HG03159 (cell line): ENCODE results near the gene ITPA.
"Not testable (repeated sequence)": the region's sequence is repeated elsewhere in the genome, so short reads cannot be mapped to it uniquely, and the experiment has no call there.

ENCODE experiments used
- ATAC-seq: cut with Tn5 transposase; IDR thresholded peaks from one replicate; pipeline ENCODE4 v1.9.1; 2021; ENCODE audit warnings: mild to moderate bottlenecking, moderate library complexity; ENCODE audit not compliant: unreplicated experiment

Gene ITPA

GRCh38 chr20:3172933-3173609 lies 36.2 kb upstream of the ITPA start, which contains the start of gene LZTS3:
Gene LZTS3 (minus strand): TSS chr20:3173549. CDS start chr20:3167163, 6,386 bp downstream.
- peak; percentile 76 for ATAC-seq

- no peak for ATAC-seq
Measured at GRCh38 chr20:3173610-3174441, 35.5 kb upstream of the ITPA start.

DNA sequence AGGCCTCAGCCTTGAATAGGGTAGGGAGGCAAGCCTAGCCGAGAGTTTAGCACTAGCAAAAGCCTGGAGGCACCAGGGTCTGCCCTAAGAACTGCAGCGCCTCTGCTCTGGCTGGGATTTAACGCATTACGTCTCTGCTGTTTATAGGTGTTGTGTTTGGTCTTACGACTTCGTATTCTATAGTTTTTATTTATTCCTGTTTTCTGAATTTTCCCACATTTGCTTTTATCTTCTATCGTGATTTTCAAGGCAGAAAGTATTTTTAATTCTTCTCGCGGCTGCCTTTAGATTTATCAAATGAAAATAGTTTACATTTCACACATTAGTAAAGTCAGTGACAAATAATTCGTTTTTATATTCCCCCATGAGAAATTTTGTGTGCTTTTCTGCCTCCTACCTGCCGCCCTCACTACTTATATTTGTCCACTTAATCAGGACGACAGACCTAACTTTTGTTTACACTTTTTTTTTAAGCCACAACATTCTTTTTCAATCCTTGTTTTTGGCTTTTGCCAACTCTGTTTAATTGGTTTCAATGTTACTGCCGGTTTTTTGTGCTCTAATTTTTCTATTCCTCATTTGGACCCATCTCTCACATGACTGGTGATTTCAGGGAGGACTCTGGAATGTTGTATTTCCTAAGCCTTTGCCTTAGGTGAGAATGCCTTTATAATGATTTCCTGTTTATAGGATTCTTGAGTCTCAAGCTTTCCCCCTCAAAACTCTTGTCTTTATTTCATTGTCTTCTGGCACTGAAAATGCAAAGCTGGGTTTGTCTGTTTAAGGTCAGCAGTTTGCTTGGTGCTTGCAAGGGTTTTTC lies 34.6 kb upstream of the ITPA start:
- ATAC-seq = no peak

DNA sequence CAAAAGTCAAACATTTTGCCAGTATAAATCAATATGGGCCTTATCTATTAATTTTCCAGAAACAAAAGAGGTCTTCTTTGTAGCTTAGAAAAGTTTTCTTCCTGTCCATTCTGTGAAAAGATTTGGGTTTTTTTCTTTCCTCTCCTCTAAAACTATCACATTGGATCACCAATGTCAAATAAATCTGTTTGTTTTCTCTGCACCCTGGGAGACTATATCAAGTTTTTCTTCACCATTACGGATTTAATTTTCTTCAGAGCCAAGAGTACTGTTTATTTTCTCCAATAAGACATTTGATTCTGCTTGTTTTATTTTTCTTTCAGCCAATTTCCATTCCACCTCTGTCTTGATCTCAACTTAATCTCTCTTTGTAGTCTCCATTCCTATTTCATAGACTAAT lies 34.0 kb upstream of the ITPA start:
- no peak for ATAC-seq

DNA sequence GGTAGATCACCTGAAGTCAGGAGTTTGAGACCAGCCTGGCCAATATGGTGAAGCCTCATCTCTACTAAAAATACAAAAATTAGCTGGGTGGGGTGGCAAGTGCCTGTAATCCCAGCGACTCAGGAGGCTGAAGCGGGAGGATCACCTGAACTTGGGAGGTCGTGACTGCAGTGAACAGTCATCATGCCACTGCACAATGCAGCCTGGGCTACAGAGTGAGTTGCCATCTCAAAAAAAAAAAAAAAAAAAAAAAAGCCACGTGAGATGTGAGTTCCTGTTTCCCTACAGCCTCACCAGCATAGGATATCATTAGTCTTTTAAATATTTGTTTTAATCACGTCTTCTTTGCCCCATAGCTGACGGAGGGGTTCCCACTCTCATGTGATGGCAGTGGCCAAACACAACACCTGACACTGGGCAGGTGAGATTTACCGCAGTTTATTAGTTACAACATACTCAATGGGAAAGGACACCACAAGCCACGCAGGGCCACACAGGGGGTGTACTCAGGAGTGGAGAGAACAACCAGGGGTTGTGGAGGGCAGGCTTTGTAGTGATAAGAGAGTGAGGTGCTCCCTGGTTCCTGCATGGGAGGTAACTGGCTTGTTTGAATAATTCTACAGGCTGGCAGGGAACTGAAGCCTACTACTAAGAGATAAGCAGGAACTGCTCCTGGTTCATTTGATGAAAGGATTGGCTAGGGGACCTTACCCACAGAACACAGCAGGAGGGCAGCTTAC lies 31.4 kb upstream of the ITPA start:
- no peak for ATAC-seq

- ATAC-seq = no peak
Measured at GRCh38 chr20:3180319-3180718, 29.0 kb upstream of the ITPA start.

GRCh38 chr20:3181270-3181669 lies 28.0 kb upstream of the ITPA start:
- ATAC-seq = no peak

GRCh38 chr20:3182429-3182828 lies 26.9 kb upstream of the ITPA start:
- not testable (repeated sequence) for ATAC-seq

DNA sequence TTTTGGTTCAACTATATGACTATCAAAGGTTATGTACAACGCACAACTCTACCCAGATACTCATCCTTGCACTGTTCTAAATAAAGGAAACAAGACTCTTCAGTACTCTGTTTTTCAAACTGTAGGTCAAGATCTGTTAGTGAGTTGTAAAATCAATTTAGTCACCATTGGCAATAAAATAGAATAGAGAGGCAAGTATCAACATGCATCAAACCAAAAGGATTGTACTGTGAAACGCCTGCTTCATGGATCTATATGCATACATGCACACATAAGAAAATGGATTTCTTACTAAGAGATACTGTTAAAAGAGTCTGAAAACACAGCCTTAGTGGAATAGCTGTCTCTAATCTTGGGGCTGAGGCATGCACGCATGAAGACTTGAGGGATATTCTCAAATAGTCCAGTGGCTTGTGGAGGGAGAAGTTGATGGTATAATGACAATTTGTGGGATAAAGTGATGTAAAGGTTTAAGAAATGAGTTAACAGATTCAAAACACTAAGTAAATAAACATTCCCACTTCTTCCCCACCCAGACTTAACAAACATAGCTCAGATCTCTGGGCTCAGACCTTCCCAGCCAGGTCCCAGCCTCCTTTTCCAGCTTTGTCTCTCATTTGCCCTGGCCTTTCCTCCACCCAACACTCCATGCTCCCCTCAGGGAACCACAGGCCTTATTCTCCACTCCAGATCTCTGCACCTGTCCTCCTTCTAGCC lies 25.2 kb upstream of the ITPA start:
- no peak for ATAC-seq

DNA sequence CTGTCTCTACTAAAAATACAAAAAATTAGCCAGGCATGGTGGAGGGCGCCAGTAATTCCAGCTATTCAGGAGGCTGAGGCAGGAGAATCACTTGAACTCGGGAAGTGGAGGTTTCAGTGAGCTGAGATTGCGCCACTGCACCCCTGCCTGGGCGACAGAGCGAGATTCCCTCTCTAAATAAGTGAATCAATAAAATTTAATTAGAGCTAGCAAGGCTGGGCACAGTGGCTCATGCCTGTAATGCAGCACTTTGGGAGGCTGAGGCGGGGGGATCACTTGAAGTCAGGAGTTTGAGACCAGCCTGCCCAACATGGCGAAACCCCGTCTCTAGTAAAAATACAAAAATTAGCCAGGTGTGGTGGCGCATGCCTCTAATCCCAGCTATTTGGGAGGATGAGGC lies 21.4 kb upstream of the ITPA start:
- not testable (repeated sequence) for ATAC-seq

DNA sequence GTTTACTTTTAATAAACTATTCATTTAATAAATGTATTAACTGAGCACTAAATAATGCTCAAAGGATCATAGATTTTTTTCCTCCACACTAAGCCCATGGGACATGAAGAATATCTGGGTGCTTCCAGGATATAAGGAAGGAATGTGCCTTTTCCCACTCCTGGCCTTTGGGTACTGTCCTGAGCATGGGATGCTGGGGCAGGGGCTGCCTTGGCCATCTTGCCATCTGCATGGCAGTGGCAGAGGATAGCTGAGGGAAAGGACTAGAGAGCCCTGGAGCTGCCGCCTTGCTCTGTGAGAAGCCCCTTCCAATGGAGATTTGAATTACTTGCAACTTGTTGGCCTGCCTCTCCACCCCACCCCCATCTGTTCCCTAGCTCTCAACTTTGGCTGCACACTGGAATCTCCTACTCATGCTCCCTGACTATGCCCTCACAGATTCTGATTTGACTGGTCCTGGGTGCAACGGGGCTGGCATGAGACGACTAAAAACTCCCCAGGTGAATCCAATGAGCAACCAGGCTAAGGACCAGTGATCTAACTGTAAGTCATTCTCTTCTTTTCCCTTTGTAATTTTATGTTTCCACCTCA lies 20.4 kb upstream of the ITPA start:
- ATAC-seq = no peak

DNA sequence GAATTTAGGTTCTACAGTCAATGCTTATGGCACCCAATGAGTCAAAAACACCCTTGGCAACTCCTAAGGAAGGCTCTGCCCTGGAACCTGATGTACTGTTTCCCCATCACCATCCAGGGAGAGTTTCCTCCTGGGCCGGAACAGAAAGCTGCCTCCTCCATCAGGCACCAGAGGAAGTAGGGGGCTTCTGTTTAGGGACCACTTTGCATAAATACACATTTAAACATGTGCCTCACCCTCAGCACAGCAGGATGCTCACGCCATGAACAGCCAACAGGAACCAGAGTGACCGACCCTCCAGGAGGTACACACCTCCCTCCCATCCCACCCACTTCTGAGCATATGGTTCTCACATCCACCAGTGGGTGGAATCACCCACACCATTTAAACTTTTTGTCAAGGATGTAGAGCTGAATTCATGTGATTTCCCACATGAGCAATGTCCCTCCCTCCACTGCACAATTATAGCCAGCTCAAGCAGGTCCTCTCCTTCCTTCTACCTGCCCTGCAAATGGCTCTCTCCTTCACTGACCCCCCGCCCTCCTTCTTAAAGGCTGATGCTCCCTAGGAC lies 19.7 kb upstream of the ITPA start:
- ATAC-seq = no peak

DNA sequence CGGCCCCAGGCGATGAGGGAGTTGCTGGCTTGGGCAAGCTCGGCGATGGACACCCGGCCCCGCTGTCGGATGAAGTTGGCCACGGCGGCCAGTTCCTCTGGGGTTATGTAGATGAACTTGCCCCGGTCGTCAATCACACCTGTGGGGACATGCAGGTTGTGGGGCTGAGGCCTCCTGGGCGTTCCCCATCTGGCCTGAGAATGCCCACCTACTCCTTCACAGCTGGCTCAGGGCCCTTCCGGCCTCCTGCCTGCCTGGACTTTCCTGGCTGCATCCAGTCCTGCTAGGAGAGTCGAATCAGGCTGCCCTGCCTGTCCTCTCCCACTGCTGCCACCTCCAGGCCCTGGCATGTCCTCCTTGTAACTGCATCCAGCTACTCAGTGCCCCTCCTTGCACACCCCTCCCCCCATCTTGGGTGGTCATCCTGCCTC lies 18.6 kb upstream of the ITPA start:
- no peak for ATAC-seq

DNA sequence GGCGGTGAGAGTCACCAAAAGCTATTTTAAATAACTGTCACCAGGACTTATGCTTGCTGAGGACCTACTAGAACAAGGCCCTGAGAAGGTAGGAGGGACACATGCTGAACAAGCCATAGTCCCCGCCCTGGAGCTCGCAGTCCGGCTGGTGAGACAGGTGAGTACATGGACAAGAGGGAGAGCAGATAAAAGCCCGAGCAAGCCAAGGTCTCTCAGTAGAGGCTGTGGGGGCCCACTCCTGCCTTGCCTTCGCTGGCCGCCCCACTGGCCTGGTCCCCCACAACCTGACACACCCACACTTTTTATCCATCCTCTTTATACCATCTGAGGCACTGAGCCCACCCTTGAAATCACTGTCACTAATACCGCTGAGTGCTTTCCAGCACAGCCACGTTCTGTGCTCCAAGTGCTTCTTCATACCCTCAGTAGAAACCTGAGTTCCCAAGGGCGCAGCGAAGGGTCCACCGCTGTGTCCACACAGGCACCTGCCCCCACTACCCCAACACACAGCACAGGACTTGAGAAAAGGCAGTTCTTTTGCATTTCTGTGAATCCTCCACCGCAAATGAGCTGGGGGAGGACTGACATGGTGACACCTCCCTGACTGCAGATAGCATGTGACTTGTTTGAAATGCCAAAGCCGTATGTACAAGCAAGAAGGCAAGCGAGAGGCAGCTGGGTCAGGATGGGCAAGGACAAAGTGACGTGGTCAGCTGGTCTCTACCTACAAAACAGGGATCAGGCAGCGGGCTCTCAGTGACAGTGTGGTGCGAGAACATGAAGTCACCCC lies 16.9 kb upstream of the ITPA start:
- ATAC-seq = no peak

- ATAC-seq = no peak
Measured at GRCh38 chr20:3193806-3194616, 15.3 kb upstream of the ITPA start.

- no peak for ATAC-seq
Measured at GRCh38 chr20:3194617-3195280, 14.5 kb upstream of the ITPA start.

DNA sequence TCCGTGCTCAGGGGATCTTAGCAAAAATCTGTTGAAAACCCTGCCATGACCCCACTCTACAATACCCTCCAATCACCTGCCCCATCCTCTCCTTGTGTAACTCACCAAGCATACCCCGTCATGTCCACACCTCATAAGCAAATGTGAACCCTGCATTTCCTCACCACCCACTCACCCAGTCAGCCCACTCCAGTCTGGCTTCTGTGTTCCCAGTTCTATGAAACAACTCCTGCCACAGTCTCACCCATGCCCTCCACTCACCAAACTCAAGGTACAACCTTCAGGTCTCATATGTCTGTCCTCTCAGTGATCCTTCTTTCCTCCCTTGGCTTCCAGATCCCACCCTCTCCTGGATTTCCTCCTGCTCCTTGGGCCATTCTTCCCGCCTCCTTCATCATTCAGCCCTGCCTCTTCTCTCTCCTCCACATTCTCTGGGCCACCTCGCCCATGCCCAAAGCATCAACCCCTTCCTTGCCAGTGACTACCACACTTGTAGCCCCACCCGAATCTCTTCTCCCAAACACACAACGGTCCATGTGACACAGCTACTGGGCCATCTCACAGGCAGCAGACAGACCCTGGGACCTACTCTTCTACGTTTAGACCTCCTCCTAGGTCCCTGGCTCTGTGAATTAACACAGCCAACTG lies 13.6 kb upstream of the ITPA start:
- ATAC-seq = no peak
